OCI-M2 (cell line): Measurements from ENCODE around the gene GRB10.
"Not testable (repeated sequence)": the region's sequence is repeated elsewhere in the genome, so short reads cannot be mapped to it uniquely, and the experiment has no call there.

Experiments
- DNase-seq: peaks from one replicate; lab custom pipeline; 2025; ENCODE audit not compliant: unreplicated experiment; lab: John Stamatoyannopoulos, UW

Gene GRB10

DNA sequence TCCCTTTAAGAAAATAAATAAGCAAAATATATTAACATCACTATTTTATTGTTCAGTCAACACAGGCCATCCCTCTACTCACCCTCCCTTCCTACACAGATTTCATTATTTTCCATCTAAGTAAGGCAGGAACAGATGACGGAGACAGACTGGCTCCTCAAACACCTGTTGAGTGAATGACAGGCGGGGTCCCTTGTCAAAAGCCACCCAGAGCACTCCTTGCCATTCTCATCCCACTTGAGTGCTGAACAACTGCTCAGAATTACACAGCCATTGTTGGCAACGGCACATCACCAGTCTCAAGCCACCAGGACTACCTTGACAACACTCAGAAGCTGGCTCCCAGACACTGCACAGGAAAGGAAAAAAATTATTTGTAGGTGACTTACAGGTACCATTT is 3.3 kb downstream of the GRB10 start:
- no peak for DNase-seq

DNA sequence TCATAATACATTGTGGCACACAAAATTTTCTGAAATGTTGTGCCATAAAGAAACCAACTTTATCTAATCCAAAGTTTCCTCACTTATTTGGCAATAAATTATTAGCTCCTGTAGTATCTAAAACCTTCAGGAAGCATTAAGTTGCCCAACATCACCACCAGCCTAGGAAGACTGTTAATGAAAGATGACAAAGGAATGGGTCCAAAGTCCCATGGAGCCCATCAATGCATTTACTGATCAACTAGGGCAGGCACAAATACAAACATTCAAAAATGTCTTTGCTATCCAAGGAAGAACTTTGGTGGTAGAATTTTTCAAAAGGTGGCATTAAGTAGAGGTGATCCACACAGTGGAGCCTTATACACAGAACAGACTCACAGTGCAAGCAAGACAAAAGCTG is 4.5 kb downstream of the GRB10 start:
- DNase-seq: no peak

DNA sequence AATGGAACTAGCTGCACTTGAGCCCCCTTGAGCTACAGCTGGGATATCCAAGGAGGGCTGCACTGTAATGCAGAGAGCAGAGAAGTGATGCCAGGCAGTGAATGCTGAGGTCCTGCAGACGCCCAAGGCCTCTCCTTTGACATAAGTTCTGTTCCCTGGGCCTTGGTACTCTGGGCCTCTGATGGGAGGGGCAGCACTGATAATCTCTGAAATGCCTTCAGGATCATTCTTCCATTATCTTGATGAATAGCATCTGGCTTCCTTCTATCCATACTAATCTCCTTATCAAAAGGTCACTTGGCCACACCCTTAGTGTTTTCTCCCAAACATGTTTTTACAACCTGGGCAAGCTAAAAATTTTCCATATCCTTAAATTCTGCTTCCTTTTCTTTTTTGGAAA is 6.9 kb downstream of the GRB10 start:
- no peak for DNase-seq

DNA sequence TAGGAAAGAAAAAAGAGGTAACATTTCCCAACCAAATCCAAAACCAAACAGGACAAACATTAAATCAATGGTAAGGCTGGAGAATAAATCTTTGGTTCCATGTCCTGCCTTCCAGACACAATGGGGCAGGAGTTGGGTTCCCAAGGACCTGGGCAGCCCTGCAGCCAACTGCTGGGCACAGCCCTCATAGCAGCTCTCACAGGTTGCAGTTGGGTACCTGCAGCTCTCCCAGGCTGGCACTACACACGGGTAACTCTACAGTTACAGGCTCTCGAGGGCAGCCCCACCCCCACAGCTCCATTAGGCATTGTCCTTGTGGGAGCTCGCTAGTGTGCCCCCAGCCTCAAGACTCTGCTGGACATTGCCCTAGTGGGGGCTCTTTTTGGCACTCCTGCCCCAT is 7.5 kb downstream of the GRB10 start:
- DNase-seq: no peak

DNA sequence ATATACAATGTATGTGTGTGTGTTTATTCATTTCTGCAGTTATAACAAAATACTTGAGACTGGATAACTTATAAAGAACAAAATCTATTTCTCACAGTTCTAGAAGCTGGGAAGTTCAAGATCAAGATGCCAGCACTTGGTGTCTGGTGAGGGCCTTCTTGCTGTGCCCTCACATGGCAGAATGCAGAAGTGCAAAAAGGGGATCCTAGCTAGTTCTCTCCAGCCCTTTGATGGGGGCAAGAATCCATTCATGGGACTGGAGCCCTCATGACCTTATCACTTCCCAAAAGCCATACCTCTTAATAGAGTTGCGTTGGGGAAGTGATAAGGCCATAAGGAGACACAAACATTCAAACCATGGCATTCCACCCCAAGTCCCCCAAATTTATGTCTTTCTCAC is 8.4 kb downstream of the GRB10 start:
- DNase-seq: no peak

DNA sequence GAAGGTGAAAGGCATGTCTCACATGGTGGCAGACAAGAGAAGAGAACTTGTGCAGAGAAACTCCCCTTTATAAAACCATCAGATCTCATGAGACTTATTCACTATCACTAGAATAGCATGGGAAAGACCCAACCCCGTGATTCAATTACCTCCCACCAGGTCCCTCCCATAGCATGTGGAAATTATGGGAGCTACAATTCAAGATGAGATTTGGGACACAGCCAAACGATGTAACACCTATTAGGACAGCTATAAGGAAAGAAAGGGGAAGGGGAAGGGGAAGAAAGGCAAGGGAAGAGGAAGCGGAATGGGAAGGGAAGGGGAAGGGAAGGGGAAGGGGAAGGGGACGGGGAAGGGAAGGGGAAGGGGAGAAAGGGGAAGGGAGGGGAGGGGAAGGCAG is 9.6 kb downstream of the GRB10 start:
- not testable (repeated sequence) for DNase-seq

DNA sequence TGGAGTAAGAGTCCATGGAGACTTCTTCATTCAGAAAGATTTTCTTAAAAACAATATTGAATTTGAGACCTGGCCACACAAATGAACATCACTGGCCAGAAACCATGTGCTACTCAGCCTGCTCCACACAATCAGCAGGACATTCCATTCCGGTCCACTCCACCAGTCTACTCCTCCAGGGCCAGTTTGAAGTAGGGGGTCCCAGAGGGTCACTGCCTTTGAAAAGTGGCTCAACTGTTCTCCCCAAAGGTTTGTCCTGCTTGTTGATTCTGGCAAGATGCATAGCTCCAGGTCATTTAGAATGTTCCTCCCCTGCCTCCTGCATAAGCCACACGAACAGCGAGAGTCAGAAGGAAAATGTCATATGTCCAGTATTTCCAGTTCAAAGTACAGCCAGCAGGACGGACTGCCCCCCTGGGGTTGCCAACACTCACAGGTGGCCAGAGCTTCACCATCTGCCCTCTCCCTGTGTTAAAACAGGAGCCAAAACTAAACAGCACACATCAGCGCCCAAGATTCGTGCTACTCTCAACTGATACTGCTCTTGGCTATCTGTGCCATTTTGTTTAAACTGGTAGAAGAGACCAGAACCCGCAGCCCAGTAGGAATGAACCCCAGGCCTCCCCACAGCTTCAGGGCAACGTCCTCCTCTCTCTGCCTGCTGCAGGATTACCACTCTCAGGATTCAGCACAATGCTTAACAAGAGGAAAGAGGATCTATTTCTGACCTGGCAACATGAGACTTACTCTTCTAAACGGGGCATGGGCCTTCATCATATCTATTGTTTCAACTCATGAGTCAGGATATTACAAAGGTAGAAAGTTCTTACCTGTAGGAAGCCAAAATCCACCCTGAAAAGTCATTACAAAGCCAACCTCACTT is 11.3 kb downstream of the GRB10 start:
- no peak for DNase-seq

DNA sequence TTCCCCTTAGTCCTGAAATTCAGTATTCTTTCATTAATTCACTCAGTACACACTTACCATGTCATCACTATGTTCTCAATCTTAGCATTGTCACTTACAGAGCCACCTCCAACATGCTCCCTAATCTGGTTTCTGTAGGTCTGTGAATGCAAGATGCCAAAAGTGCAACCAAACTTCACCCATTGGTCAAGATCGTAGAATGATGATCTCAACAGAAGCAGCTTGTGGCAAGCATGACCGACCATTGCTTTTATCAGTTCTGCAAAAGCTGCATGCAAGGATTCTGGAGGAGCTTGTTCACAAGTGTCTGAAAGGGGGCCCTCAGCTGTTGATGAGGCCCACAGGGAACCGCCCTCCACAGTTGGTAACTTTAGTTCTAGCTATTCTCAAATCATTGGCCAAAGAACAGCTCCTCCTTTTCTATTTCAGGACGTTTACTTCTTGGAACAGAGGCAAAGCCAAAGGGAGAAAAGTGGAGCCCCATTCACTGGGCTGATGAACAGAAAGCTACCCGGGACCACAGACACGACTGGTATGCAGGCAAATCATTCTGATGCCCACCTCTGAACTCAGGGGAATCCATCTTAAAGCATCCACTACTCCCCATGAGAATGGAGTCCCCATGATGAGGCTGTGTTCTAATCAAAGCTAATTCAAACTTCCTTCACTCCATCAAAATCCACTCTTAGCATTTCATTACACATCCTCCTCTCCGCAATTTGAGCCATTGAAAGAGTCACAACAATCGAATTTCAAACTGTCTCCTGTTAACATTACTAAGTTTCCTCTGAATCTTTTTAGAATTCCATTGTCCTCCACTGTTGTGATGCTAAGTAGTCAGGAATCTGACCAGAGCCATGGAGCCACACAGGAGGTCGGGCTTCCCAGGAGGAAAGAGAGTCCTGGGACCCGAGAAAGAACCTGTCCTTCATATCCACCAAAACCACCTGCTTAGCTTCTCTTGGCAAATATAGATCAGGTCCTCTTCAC is 13.9 kb downstream of the GRB10 start:
- DNase-seq: no peak

DNA sequence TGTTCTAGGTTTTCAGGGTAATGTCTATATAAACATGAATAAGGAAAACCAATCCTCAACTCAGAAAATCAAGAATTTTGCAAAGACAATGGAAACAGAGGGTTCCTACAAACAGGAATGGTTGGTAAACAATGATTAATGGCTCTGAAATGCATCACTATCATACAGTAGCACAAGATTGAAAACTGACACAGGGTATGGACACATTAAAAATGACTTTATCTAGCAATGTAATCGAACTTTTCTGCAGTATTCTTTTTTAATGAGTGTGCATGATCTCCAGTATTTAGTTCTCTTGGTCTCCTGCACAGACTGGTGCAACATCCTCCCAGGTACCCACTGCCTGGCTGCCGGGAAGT is 15.9 kb downstream of the GRB10 start:
- no peak for DNase-seq

DNA sequence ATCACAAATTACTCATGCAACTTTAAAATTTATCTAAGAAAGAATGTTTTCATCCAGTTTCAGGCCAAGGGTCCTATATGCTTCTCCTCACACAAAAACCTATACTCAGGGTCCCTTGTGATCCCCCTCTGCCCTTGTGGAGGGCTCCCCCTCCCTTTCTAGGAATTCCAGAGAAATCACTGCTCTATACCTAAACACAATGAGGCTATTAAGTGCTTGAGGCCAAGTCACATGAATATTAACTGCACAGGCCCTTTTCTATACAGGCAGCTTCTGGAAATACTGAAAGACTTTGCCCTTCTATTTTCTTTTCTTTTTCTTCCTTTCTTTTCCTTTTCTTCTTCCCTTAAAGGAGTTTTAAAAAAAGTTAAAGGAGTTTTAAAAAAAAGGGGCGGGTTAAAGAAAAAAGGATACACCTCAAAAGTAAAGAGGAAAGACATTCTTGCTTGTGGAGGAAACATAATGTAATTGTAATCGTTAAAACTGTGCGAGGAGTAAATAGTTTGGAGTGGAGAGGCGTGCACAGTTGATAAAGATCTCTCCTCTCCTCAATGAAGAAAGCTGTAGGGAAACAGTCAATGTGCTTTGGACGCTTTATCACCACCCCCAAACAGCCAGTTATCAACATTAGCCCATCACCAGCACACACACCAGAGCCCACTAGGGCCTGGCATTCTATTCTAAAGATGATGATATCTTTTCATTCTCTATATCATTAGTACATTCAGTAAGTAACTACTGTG is 16.4 kb downstream of the GRB10 start:
- no peak for DNase-seq

DNA sequence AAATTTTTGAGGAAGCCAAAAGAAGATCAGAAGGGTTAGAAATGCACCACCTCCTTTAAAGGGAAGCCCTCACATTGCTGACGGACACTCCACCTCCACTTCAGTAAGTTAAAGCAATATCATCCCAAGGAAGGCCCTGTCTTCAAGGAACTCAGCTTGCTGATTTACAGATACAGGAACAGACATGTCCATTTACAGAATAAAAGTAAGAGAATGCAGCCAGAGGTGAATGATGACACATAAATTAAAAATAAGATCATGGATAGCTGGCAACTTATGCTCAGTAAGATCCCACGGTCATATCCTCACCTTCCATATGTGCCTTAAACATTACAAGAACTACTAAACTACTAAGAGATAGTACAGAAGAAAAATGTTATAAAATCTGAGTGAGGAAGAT is 20.4 kb downstream of the GRB10 start:
- no peak for DNase-seq

DNA sequence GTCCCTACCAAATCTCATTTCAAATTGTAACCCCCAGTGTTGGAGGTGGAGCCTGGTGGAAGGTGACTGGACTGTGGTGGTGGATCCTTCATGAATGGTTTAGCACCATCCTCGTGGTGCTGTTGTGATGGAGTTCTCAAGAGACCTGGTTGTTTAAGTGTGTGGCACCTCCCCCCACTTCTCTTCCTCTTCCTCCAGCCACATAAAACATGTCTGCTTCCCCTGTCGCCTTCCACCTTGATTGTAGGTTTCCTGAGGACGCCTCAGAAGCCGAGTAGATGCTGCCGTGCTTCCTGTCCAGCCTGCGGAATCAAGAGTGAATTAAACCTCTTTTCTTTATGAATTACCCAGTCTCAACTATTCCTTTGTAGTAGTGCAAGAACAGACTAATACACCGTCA is 21.0 kb downstream of the GRB10 start:
- no peak for DNase-seq

DNA sequence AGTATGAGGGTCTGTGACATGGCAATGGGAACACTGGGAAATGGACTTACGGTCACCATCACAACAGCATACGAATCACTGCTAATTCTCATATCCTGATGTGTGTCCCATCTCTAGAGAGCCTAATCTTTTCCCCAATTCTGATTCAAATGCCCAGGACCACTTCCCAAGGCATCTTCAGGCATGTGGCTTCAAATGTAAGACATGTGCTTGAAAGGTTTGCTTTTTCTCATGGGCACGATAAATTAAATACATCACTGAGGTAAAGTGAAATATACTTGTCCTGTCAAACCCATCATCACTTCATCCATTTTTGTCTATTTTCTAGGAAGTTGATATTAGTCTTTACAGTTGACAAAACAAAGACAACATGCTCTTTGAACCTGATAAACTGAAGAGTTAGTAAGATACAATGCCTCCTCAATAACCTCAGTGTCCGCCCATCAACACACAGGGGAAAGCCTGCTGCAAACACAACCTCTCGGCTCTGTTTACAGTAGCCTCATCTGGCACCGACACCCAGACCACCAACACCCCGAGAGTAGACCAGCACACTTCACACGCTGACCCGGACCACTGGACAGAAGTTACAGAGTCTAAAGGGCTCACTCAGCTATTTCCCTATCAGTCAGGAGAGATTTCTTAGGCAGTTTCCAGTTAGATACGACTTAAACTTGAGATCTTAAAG is 24.8 kb downstream of the GRB10 start:
- DNase-seq: no peak

DNA sequence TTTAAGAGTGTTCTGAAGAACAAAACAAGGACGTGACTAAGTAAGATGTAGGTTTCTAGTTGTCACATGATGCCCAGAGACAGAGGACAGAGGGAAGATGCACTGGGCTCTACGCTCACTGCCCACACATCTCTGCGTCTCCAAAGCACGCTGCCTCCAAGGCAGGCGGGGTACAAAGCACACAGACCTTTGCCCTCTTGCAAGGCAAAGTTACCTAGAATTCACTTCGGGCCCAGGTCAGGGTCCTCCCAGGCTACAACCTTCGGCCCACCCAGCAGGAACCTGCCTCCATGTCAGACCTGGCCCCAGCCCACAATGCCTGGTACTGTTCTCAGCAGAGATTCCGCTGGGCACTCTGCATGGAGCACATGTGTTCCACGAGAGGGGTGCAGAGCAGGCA is 26.5 kb downstream of the GRB10 start:
- no peak for DNase-seq

DNA sequence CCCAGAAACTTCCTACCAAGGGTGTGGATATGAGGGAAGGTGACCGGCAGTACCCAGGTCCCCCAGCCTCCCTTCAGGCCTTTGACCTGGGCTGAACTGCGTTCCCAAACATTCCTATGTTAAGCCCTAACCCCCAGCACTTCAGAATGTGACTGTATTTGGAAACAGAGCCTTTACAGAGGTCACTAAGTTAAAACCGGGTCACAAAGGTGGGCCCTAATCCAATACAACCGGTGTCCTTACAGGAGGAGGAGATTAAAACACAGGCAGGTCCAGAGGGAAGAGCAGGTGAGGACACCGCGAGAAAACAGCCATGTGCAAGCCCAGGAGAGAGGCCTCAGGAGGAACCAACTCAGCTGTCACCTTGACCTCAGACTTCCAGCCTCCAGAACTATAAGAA is 28.0 kb downstream of the GRB10 start:
- DNase-seq: no peak

DNA sequence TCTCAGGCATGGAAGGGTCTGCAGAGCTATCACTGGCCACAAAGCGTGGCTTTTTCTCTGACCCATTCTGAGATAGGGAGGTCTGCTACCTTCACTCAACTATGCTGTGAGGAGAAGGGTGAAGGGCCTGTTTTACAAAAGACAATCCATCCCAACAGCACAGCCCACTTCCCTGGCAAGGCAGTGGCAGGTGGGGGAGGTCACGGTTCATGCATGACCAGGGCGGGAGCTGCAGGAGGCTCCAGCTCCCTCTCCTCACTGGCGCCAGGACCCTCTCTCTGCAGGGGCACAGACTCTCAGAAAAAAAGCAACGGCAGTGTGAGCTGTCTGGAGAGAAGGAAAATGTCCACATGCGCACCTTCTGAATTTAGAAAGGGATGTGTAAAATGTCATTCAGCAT is 28.5 kb downstream of the GRB10 start:
- no peak for DNase-seq

DNA sequence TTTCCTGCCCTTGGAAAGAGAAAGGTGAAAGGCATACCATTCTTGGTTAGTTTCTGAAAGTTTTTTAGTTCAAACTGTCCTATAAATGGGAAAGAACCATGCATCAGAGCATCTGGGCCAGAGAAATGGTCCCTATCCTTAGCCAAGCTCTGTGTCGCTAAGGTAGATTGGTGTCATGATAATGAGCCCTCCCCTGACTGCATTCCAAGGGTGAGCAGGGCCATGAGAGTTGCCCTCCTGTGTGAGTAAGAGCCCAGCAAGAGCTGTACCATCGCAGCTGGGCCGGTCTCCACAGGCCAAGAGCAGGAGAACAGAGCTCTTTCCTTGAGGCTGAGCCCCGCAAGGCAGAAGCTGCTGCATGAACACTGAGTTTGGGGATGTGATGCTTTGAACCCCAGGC is 30.3 kb downstream of the GRB10 start:
- no peak for DNase-seq

DNA sequence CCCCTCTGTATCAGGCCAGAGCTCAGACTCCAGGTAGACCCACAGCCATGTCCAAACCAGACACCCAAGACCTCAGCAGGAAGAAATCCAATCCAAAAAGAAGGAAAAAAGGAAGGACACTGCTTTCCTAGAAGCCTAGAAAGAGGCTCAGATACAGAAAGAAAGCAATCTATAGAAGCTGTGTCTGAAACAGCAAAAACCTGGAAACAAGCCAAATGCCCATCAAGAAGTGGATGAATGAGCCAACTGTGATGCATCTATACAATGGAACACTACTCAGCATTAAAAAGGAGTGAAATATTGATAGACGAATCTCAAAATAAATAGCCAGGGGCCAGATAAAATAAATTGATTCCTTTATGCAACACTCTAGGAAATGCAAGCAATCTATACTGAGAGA is 31.6 kb downstream of the GRB10 start:
- no peak for DNase-seq

DNA sequence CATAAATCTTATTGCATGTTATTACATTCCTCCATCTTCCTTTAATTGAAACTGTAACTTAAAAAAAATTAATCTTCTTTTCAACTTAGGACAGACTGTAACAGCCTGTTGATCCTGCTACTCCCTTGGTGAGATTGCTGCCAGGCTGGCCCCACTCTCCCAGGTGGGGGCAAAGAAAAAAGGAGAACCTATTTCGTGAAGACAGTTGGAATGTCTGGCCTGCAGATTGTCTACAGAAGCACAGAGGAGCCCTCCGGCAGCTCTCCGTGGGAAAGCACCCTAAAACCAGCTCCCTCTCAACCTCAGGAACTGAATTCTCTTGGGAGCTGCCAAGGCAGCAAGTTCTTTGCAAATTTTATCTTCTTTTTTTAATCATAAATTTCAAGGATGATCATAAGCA is 32.8 kb downstream of the GRB10 start:
- no peak for DNase-seq

DNA sequence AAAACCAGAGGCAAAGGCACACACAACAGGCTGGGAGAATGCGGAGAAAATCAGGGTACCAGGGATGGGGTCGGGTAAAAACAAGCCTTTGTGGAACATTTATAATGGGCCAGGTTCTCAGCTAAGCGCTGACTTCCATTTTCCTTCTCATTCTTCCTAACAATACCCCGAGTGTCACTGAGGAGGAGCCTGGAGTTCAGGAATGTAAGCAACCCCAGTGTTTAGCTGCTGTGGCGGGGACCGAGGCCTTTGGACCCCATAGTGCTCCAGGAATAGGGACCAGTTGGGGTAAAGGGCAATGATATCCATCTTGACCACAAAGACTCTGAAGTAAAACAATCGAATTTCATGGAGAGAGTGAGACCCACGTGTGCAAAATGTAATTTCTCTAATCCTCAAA is 34.2 kb downstream of the GRB10 start:
- DNase-seq: no peak

DNA sequence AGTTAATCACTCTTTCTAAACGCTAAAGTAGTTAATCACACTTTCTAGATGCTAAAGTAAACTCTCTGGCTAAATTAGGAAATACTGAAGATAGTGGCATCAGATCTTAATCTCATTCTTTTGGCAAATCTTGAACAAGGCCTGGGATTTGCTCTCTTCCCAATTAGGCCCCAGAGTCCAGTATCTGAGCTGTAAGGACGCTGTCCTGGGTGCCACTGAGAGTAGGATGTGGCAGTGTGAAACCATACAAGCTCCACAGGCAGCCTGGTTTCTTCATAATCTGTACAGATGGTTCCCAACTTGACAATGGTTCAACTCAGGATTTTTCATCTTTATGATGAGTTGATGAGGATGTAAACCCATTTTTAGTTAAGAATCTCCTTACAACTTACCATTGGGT is 36.9 kb downstream of the GRB10 start:
- no peak for DNase-seq
